Upper lobe of right lung (tissue), 1 donor: ENCODE data around the gene ARID1B. TPM values are rescaled to one million over a fixed set of nuclear protein-coding genes. Genes with fewer than 3 reads are reported as not detected.

Experiments
- ATAC-seq: fragments of 200-7000 bp; cut with Tn5 transposase; one replicate; pipeline ENCODE4 v1.9.1; 2020; ENCODE audit warnings: mild to moderate bottlenecking, moderate library complexity
- DNase-seq: peaks from one replicate; pipeline ENCODE4 v3.0.0-alpha.2; 2020
- H3K27ac ChIP-seq: fragments of 200-600 bp; one replicate; pipeline ENCODE4 v1.8.0; 2022
- H3K27me3 ChIP-seq: fragments of 200-600 bp; one replicate; pipeline ENCODE4 v1.8.0; 2022; ENCODE audit warnings: mild to moderate bottlenecking
- H3K36me3 ChIP-seq: fragments of 200-600 bp; one replicate; pipeline ENCODE4 v1.8.0; 2022
- H3K4me1 ChIP-seq: fragments of 200-600 bp; one replicate; pipeline ENCODE4 v1.8.0; 2022
- H3K4me3 ChIP-seq: fragments of 200-600 bp; one replicate; pipeline ENCODE4 v1.8.0; 2022; ENCODE audit warnings: mild to moderate bottlenecking
- H3K9me3 ChIP-seq: fragments of 200-600 bp; one replicate; pipeline ENCODE4 v1.8.0; 2022
- intact Hi-C: fragments of 100-400 bp; cut with DNase I; formaldehyde crosslinking; loops from one replicate; pipeline ENCODE4 v1.11.0; 2022
- total RNA-seq: library from RNA; stranded (reverse); fragmentation: NEBNext Ultra II Directional; extraction: Animal tissue kit (Norgen Biotek cat#: 25700); gene quantifications from one replicate; pipeline ENCODE4 v1.2.1, GENCODE V29; 2021
- TF ChIP-seq, protein P1 (sequence below): fragments of 200-600 bp; IDR thresholded peaks from one replicate; pipeline ENCODE4 v1.8.0; 2022; ENCODE audit warnings: antibody characterized with exemption
- donor health status: DM: no; HTN: yes; CAD: no; lungs with severe emphysema.

The ARID1B gene
- total RNA-seq, 1 donor from 2014 or later, result 80.4 TPM

DNA sequence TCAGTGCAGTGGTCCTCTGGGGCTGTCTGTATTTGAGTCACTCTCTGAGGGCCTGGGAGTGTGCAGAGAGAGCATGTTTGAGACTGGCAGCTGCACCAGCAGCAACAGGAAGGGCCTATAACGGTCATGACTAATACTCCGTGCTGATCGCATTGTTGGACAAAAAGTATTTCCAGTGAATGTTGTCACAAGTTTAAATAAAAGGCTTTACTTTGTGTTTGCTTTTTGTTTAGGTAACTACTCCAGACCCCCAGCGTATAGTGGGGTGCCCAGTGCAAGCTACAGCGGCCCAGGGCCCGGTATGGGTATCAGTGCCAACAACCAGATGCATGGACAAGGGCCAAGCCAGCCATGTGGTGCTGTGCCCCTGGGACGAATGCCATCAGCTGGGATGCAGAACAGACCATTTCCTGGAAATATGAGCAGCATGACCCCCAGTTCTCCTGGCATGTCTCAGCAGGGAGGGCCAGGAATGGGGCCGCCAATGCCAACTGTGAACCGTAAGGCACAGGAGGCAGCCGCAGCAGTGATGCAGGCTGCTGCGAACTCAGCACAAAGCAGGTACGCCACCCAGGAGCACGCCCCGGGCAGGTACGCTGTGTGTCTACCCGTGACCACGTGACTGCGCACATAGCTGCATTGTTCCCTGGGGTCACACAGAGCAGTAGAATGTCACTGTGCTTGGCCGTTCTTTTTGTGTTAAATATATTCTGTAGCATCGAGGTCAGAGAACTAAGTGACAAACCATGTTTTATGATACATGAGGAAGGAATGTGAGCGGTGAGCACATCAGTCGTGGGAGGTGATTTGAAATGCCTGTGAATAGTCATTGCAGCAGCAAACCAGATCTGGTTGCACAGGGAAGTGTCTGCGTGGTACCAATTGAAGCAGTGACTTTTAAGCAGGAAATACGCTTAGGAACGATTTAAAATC is 371.5 kb downstream of the ARID1B start:
- Histone ChIP-seq H3K27ac (no peak overlapping the region), H3K9me3 (no peaks in the 10 kb centered on the region), H3K27me3 (no peaks in the 10 kb centered on the region), H3K4me3 (no peak overlapping the region), H3K36me3 (peaks cover 19% of the 10 kb centered on the region), H3K4me1 (peaks cover 31% of the 10 kb centered on the region)
- TF ChIP-seq, protein P1, sequence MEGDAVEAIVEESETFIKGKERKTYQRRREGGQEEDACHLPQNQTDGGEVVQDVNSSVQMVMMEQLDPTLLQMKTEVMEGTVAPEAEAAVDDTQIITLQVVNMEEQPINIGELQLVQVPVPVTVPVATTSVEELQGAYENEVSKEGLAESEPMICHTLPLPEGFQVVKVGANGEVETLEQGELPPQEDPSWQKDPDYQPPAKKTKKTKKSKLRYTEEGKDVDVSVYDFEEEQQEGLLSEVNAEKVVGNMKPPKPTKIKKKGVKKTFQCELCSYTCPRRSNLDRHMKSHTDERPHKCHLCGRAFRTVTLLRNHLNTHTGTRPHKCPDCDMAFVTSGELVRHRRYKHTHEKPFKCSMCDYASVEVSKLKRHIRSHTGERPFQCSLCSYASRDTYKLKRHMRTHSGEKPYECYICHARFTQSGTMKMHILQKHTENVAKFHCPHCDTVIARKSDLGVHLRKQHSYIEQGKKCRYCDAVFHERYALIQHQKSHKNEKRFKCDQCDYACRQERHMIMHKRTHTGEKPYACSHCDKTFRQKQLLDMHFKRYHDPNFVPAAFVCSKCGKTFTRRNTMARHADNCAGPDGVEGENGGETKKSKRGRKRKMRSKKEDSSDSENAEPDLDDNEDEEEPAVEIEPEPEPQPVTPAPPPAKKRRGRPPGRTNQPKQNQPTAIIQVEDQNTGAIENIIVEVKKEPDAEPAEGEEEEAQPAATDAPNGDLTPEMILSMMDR, result no peak
- ATAC-seq (peak; percentile 12), DNase-seq (no peak)
- intact Hi-C loops, result no loop called here

GRCh38 chr6:157150076-157150475 is 372.9 kb downstream of the ARID1B start:
- Histone ChIP-seq H3K4me1 (peaks cover 17% of the 10 kb centered on the region), H3K36me3 (peaks cover 19% of the 10 kb centered on the region), H3K9me3 (no peaks in the 10 kb centered on the region), H3K27ac (no peak overlapping the region), H3K27me3 (no peaks in the 10 kb centered on the region), H3K4me3 (no peak overlapping the region)
- ATAC-seq, result no peak
- intact Hi-C loops, result no loop called here
- DNase-seq, result no peak
- TF ChIP-seq, protein P1, result no peak

GRCh38 chr6:157151029-157151428 is 373.9 kb downstream of the ARID1B start:
- H3K4me3 ChIP-seq, result no peak overlapping the region
- intact Hi-C loops, result no loop called here
- TF ChIP-seq, protein P1, result no peak
- ATAC-seq, result no peak
- no peaks in the 10 kb centered on the region for H3K9me3 ChIP-seq
- no peak for DNase-seq
- H3K4me1 ChIP-seq, result peaks cover 7% of the 10 kb centered on the region
- no peak overlapping the region for H3K27ac ChIP-seq
- H3K27me3 ChIP-seq, result no peaks in the 10 kb centered on the region
- peaks cover 19% of the 10 kb centered on the region for H3K36me3 ChIP-seq

GRCh38 chr6:157151989-157152388 is 374.8 kb downstream of the ARID1B start:
- H3K36me3 ChIP-seq, result peaks cover 19% of the 10 kb centered on the region
- no peak for ATAC-seq
- no peak for DNase-seq
- no peaks in the 10 kb centered on the region for H3K9me3 ChIP-seq
- H3K4me1 ChIP-seq, result peaks cover 6% of the 10 kb centered on the region
- TF ChIP-seq, protein P1, result no peak
- no peak overlapping the region for H3K4me3 ChIP-seq
- no peak overlapping the region for H3K27ac ChIP-seq
- no peaks in the 10 kb centered on the region for H3K27me3 ChIP-seq
- intact Hi-C loops, result no loop called here

DNA sequence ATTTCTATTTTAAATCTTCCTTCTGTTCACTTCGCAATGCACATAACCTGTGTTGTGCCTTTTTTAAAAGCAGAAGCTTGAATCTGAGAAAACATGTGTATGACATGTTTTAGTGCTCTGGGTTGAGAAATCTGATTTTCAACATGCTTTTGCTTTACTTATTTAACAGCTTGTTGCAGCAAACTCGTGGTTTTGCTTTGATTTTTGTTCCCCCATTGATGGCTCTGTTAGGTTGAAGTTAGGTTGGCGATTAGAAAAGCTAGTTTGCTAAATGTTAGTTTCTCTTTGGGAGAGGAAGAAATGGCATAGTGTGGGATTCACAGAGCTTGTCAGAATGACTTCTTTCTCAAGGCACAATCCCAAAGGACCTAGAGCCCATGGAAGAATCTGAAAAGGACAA is 375.4 kb downstream of the ARID1B start:
- Histone ChIP-seq H3K9me3 (no peaks in the 10 kb centered on the region), H3K4me3 (no peak overlapping the region), H3K4me1 (peaks cover 6% of the 10 kb centered on the region), H3K36me3 (peaks cover 19% of the 10 kb centered on the region), H3K27me3 (no peaks in the 10 kb centered on the region), H3K27ac (no peak overlapping the region)
- intact Hi-C loops, result no loop called here
- TF ChIP-seq, protein P1, result no peak
- ATAC-seq (no peak), DNase-seq (no peak)
